Measurements from ENCODE around the gene GUCY2F. TPM values are rescaled to one million over a fixed set of nuclear protein-coding genes. Genes with fewer than 3 reads are reported as not detected.

The GUCY2F gene
- not detected for total RNA-seq

DNA sequence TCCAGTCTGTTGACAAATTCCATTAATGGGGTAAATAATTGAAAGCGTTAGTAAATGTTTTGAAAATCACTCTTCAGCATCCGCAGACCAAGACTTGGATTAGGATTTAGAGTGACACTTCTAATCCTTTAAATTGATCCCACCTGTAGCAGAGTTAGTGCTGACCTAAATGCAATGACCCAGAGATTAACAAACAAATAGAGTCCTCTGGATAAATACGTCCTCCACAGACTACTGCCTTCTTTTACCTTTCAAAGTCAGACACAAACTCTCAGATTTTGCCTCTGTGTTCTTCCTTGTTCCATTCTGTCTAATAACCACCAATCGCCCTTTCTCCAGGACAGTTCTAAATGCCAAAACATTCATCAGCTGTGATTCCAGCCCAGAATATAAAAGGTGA is at the start of gene GUCY2F:
TSS of gene GUCY2F (minus strand) at position 101 of the 400 bp plus-strand sequence. CDS start 6,150 bp downstream, outside the sequence.
- Histone ChIP-seq H3K4me1 (ENCODE audit: control insufficient read depth in 1 of 2, low read depth in 2 of 2) (no peaks in the 10 kb centered on the region), H3K4me3 (no peak within 1 kb of the TSS), H3K27ac (no peak within 1 kb of the TSS), H3K27me3 (replicated peaks; ENCODE audit: insufficient read depth) (no peaks in the 10 kb centered on the region), H3K9me3 (no peaks in the 10 kb centered on the region), H3K36me3 (no peaks in the 10 kb centered on the region)
- DNase-seq (ENCODE audit: low spot score) (no peak), ATAC-seq (ENCODE audit: insufficient number of reproducible peaks, low FRiP score, low read depth) (no peak)
- TF ChIP-seq CTCF (IDR thresholded peaks at IDR 0.05) = no peak

GRCh38 chrX:109519001-109519400 is 37.1 kb upstream of the GUCY2F start:
- Histone ChIP-seq H3K9me3 (no peaks in the 10 kb centered on the region), H3K4me3 (no peak overlapping the region), H3K27ac (no peak overlapping the region), H3K4me1 (ENCODE audit: control insufficient read depth in 1 of 2, low read depth in 2 of 2) (no peaks in the 10 kb centered on the region), H3K27me3 (replicated peaks; ENCODE audit: insufficient read depth) (no peaks in the 10 kb centered on the region), H3K36me3 (no peaks in the 10 kb centered on the region)
- DNase-seq (ENCODE audit: low spot score) = no peak
- no peak for ATAC-seq (ENCODE audit: insufficient number of reproducible peaks, low FRiP score, low read depth)
- TF ChIP-seq CTCF (IDR thresholded peaks at IDR 0.05) = no peak

DNA sequence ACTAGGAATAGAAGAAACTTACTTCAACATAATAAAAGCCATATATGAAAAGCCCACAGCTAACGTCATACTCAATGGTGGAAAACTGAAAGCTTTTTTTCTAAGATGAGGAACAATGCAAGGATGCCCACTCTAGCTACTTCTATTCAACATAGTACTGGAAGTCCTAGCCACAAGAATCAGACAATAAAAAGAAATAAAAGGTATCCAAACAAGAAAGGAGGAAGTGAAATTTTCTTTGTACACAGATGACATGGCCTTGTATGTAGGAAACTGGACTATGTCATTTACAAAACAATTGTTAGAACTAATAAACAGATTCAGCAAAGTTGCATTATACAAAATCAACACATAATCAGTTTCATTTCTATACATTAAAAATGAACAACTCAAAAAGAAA is 29.2 kb upstream of the GUCY2F start:
- Histone ChIP-seq H3K27me3 (replicated peaks; ENCODE audit: insufficient read depth) (no peaks in the 10 kb centered on the region), H3K27ac (no peak overlapping the region), H3K4me1 (ENCODE audit: control insufficient read depth in 1 of 2, low read depth in 2 of 2) (no peaks in the 10 kb centered on the region), H3K9me3 (no peaks in the 10 kb centered on the region), H3K36me3 (no peaks in the 10 kb centered on the region), H3K4me3 (no peak overlapping the region)
- no peak for TF ChIP-seq CTCF (IDR thresholded peaks at IDR 0.05)
- no peak for DNase-seq (ENCODE audit: low spot score)
- no peak for ATAC-seq (ENCODE audit: insufficient number of reproducible peaks, low FRiP score, low read depth)

GRCh38 chrX:109508915-109509314 is 27.0 kb upstream of the GUCY2F start:
- Histone ChIP-seq H3K9me3 (no peaks in the 10 kb centered on the region), H3K27ac (no peak overlapping the region), H3K36me3 (no peaks in the 10 kb centered on the region), H3K4me1 (ENCODE audit: control insufficient read depth in 1 of 2, low read depth in 2 of 2) (no peaks in the 10 kb centered on the region), H3K27me3 (replicated peaks; ENCODE audit: insufficient read depth) (no peaks in the 10 kb centered on the region), H3K4me3 (no peak overlapping the region)
- no peak for TF ChIP-seq CTCF (IDR thresholded peaks at IDR 0.05)
- DNase-seq (ENCODE audit: low spot score) (no peak), ATAC-seq (ENCODE audit: insufficient number of reproducible peaks, low FRiP score, low read depth) (no peak)

DNA sequence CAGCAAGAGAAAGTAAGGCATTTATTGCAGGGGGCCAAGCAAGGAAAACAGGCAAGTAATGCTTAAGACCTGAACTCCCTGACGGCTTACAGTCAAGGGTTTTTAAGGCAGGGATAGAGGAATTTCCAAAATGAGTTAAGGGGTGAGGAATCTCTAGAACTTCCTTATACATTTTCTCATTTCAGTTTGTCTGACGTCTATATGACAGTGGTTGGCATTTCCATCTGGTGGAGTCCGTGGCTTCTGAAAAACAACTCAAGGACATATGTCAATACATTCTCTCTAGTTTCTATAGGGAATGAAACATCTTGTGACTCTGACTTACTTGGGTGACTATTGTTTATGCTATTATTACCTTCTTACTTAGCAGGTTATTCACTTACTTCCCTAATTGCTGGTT is 19.3 kb upstream of the GUCY2F start:
- Histone ChIP-seq H3K9me3 (no peaks in the 10 kb centered on the region), H3K27ac (no peak overlapping the region), H3K4me1 (ENCODE audit: control insufficient read depth in 1 of 2, low read depth in 2 of 2) (no peaks in the 10 kb centered on the region), H3K4me3 (no peak overlapping the region), H3K36me3 (no peaks in the 10 kb centered on the region), H3K27me3 (replicated peaks; ENCODE audit: insufficient read depth) (no peaks in the 10 kb centered on the region)
- no peak for DNase-seq (ENCODE audit: low spot score)
- no peak for TF ChIP-seq CTCF (IDR thresholded peaks at IDR 0.05)
- ATAC-seq (ENCODE audit: insufficient number of reproducible peaks, low FRiP score, low read depth) = no peak
